ENCODE results near the gene IFI30.
A peak's percentile ranks its signal among the peaks of the same experiment; 100 is the strongest.

IFI30 gene

GRCh38 chr19:18191640-18192062 is 18.0 kb downstream of the IFI30 start:
- DNase-seq: no peak
- peaks cover 0 to 11% (median 5%) of the 10 kb centered on the region in 4 experiments for H3K36me3 ChIP-seq (ENCODE audit: control insufficient read depth in 4 of 4, insufficient read depth in 4 of 4, low read length in 3 of 4)
- H3K4me3 ChIP-seq (ENCODE audit: control insufficient read depth in 1 of 7, extremely low read depth in 1 of 7, insufficient read depth in 4 of 7, low read depth in 2 of 7, low read length in 6 of 7): peak overlapping the region in 4 of 7 experiments; percentile 70 to 87 (median 82)
- 73% methylated on average over 3 of the region's 5 CpGs for WGBS (ENCODE audit: insufficient coverage)
- ChIA-PET CTCF (interaction anchor here (0.8 to 4.9 kb wide), 16 partner anchors 10 to 66 kb away, joined by 3 to 49 read pairs (median 5); a partner anchor contains a TSS), POLR2A (interaction anchor here (0.8 to 2.3 kb wide), 3 partner anchors 14 to 90 kb away, joined by 3 to 6 read pairs (median 3); partner anchors contain the start of gene JUND)
- peaks cover 9 to 28% (median 23%) of the 10 kb centered on the region in 4 experiments for H3K4me1 ChIP-seq (ENCODE audit: control extremely low read depth in 1 of 4, control insufficient read depth in 4 of 4, insufficient read depth in 4 of 4, low read length in 3 of 4)
- H3K27ac ChIP-seq (ENCODE audit: insufficient read depth in 1 of 2, low read depth in 1 of 2, low read length in 2 of 2, poor library complexity in 1 of 2, severe bottlenecking in 2 of 2): no peak overlapping the region
- no peaks in the 10 kb centered on the region for H3K9me3 ChIP-seq (ENCODE audit: control extremely low read depth in 1 of 5, control insufficient read depth in 4 of 5, insufficient read depth in 2 of 5, low read depth in 1 of 5, low read length in 4 of 5)
- H3K27me3 ChIP-seq (replicated peaks in 2 of 5; ENCODE audit: control insufficient read depth in 4 of 5, insufficient read depth in 5 of 5, low read length in 4 of 5): no peaks in the 10 kb centered on the region

DNA sequence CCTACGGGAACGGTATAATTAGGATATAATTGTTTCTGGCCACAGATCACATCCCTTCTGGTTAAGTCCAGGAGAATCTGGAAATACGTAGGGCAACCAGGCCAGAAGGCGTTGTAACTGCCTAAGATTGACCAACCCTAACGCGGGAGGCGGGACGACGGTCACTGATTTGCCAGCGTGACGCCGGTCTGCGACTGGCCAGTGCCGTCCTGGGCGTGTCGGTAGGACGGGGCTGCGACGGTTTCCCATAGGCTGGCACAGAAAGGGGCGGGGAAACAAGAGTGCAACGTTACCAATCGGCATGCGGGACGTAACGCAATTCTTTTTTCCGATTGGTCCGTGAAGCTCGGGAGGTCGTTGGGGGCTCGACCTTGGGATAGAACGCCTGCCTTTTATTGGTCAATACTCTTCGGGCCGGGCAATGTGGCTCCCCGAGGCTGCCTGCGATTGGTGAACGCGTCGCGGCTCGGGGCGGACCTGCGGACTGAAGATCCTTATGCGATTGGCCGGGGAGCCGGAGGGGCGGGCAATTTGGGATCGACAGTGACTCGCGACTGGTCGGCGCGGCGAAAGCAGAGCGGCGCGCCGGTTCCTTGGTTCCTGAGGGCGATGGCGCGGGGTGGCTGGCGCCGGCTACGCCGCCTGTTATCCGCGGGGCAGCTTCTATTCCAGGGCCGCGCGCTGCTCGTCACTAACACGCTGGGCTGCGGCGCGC is 19.2 kb downstream of the IFI30 start, which contains the start of gene MPV17L2:
Gene MPV17L2 (plus strand): TSS at position 546 of the 715 bp plus-strand sequence. CDS start 64 bp downstream, at position 610.
- CTCF ChIA-PET: interaction anchor here (1.0 to 4.9 kb wide), 14 partner anchors 9 to 65 kb away, joined by 3 to 49 read pairs (median 6); a partner anchor contains a TSS
- 0% methylated on average over 64 of the region's 74 CpGs for WGBS (ENCODE audit: insufficient coverage)
- POLR2A ChIA-PET: interaction anchor here (0.6 to 2.3 kb wide), 3 partner anchors 40 to 256 kb away, joined by 3 to 6 read pairs (median 3); partner anchors contain the start of genes JUND and PIK3R2
- Histone ChIP-seq H3K36me3 (ENCODE audit: control insufficient read depth in 4 of 4, insufficient read depth in 4 of 4, low read length in 3 of 4) (peaks cover 0 to 17% (median 5%) of the 10 kb centered on the region in 4 experiments), H3K27me3 (replicated peaks in 2 of 5; ENCODE audit: control insufficient read depth in 4 of 5, insufficient read depth in 5 of 5, low read length in 4 of 5) (no peaks in the 10 kb centered on the region), H3K27ac (ENCODE audit: insufficient read depth in 1 of 2, low read depth in 1 of 2, low read length in 2 of 2, poor library complexity in 1 of 2, severe bottlenecking in 2 of 2) (peak within 1 kb of the TSS; percentile 33 to 68), H3K9me3 (ENCODE audit: control extremely low read depth in 1 of 5, control insufficient read depth in 4 of 5, insufficient read depth in 2 of 5, low read depth in 1 of 5, low read length in 4 of 5) (no peaks in the 10 kb centered on the region), H3K4me1 (ENCODE audit: control extremely low read depth in 1 of 4, control insufficient read depth in 4 of 4, insufficient read depth in 4 of 4, low read length in 3 of 4) (peaks cover 9 to 28% (median 23%) of the 10 kb centered on the region in 4 experiments), H3K4me3 (ENCODE audit: control insufficient read depth in 1 of 7, extremely low read depth in 1 of 7, insufficient read depth in 4 of 7, low read depth in 2 of 7, low read length in 6 of 7) (peak within 1 kb of the TSS; percentile 55 to 89 (median 86))
- DNase-seq: peak; percentile 100

GRCh38 chr19:18193388-18194180 is 20.0 kb downstream of the IFI30 start:
- Histone ChIP-seq H3K4me1 (ENCODE audit: control extremely low read depth in 1 of 4, control insufficient read depth in 4 of 4, insufficient read depth in 4 of 4, low read length in 3 of 4) (peaks cover 9 to 28% (median 23%) of the 10 kb centered on the region in 4 experiments), H3K36me3 (ENCODE audit: control insufficient read depth in 4 of 4, insufficient read depth in 4 of 4, low read length in 3 of 4) (peaks cover 0 to 24% (median 9%) of the 10 kb centered on the region in 4 experiments), H3K27me3 (replicated peaks in 2 of 5; ENCODE audit: control insufficient read depth in 4 of 5, insufficient read depth in 5 of 5, low read length in 4 of 5) (no peaks in the 10 kb centered on the region), H3K27ac (ENCODE audit: insufficient read depth in 1 of 2, low read depth in 1 of 2, low read length in 2 of 2, poor library complexity in 1 of 2, severe bottlenecking in 2 of 2) (peak overlapping the region in 1 of 2 experiments; percentile 68), H3K9me3 (ENCODE audit: control extremely low read depth in 1 of 5, control insufficient read depth in 4 of 5, insufficient read depth in 2 of 5, low read depth in 1 of 5, low read length in 4 of 5) (no peaks in the 10 kb centered on the region), H3K4me3 (ENCODE audit: control insufficient read depth in 1 of 7, extremely low read depth in 1 of 7, insufficient read depth in 4 of 7, low read depth in 2 of 7, low read length in 6 of 7) (peak overlapping the region; percentile 55 to 89 (median 86))
- peak in 1 of 3 donors; percentile 23 for DNase-seq
- CTCF ChIA-PET: interaction anchor here (0.9 to 4.9 kb wide), 7 partner anchors 8 to 195 kb away, joined by 4 to 49 read pairs (median 8); a partner anchor contains a TSS
- WGBS (ENCODE audit: insufficient coverage): 7% methylated on average over 32 of the region's 46 CpGs
- POLR2A ChIA-PET: interaction anchor here (0.5 to 2.3 kb wide), 5 partner anchors 10 to 299 kb away, joined by 3 to 8 read pairs (median 3); partner anchors contain the start of genes JUND, PIK3R2 and RAB3A

- Histone ChIP-seq H3K9me3 (ENCODE audit: control extremely low read depth in 1 of 5, control insufficient read depth in 4 of 5, insufficient read depth in 2 of 5, low read depth in 1 of 5, low read length in 4 of 5) (no peaks in the 10 kb centered on the region), H3K27ac (ENCODE audit: insufficient read depth in 1 of 2, low read depth in 1 of 2, low read length in 2 of 2, poor library complexity in 1 of 2, severe bottlenecking in 2 of 2) (no peak overlapping the region)
- CTCF ChIA-PET: interaction anchor here (0.9 to 4.9 kb wide), 5 partner anchors 12 to 194 kb away, joined by 4 to 49 read pairs (median 4); a partner anchor contains a TSS
These were observed 20.5 kb downstream of the IFI30 start for GRCh38 chr19:18194181-18194530.

DNA sequence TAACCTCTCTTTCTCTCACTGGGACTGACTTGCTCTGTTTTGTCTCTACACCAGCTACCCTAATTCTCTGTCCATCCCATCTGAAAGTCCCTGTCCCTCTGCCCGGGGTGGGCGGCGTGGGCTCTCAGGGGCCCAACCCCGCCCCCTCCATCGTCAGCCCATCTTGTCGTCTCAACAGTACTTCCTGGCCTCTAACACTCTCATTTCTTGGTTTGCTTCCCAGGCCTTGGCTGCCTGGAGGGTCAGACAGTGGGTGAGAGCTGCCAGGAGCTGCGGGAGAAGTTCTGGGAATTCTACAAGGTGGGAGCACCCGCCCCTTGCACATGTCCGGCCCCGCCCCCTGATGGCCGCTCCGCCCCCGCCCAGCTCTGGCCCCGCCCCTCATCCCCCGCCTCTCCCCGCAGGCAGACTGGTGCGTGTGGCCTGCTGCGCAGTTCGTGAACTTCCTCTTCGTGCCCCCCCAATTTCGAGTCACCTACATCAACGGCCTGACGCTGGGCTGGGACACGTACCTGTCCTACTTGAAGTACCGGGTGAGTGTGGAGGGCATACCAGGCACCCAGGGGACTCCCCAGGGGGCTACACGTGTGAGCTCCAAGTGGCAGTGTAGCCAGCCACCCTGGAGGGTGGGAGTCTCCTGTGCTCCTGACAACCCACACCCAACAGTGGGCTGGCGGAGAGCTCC is 21.1 kb downstream of the IFI30 start:
- H3K4me3 ChIP-seq (ENCODE audit: control insufficient read depth in 1 of 7, extremely low read depth in 1 of 7, insufficient read depth in 4 of 7, low read depth in 2 of 7, low read length in 6 of 7): peak overlapping the region in 6 of 7 experiments; percentile 29 to 89 (median 86)
- peak overlapping the region in 1 of 2 experiments; percentile 34 for H3K27ac ChIP-seq (ENCODE audit: insufficient read depth in 1 of 2, low read depth in 1 of 2, low read length in 2 of 2, poor library complexity in 1 of 2, severe bottlenecking in 2 of 2)
- H3K27me3 ChIP-seq (replicated peaks in 2 of 5; ENCODE audit: control insufficient read depth in 4 of 5, insufficient read depth in 5 of 5, low read length in 4 of 5): no peaks in the 10 kb centered on the region
- 9% methylated on average over 14 of the region's 27 CpGs for WGBS (ENCODE audit: insufficient coverage)
- ChIA-PET CTCF (interaction anchor here (0.8 to 4.9 kb wide), 6 partner anchors 9 to 193 kb away, joined by 3 to 49 read pairs (median 4); a partner anchor contains a TSS), POLR2A (interaction anchor here (0.5 to 2.1 kb wide), 4 partner anchors 9 to 298 kb away, joined by 3 to 8 read pairs (median 3); partner anchors contain the start of gene RAB3A)
- H3K36me3 ChIP-seq (ENCODE audit: control insufficient read depth in 4 of 4, insufficient read depth in 4 of 4, low read length in 3 of 4): peaks cover 0 to 30% (median 10%) of the 10 kb centered on the region in 4 experiments
- peaks cover 9 to 28% (median 23%) of the 10 kb centered on the region in 4 experiments for H3K4me1 ChIP-seq (ENCODE audit: control extremely low read depth in 1 of 4, control insufficient read depth in 4 of 4, insufficient read depth in 4 of 4, low read length in 3 of 4)
- peak; percentile 63 to 86 (median 83) for DNase-seq
- no peaks in the 10 kb centered on the region for H3K9me3 ChIP-seq (ENCODE audit: control extremely low read depth in 1 of 5, control insufficient read depth in 4 of 5, insufficient read depth in 2 of 5, low read depth in 1 of 5, low read length in 4 of 5)

More at GRCh38 chr19:18194181-18194530, 20.5 kb downstream of the IFI30 start:
- Histone ChIP-seq H3K27me3 (replicated peaks in 2 of 5; ENCODE audit: control insufficient read depth in 4 of 5, insufficient read depth in 5 of 5, low read length in 4 of 5) (no peaks in the 10 kb centered on the region), H3K4me1 (ENCODE audit: control extremely low read depth in 1 of 4, control insufficient read depth in 4 of 4, insufficient read depth in 4 of 4, low read length in 3 of 4) (peaks cover 9 to 28% (median 23%) of the 10 kb centered on the region in 4 experiments), H3K36me3 (ENCODE audit: control insufficient read depth in 4 of 4, insufficient read depth in 4 of 4, low read length in 3 of 4) (peaks cover 0 to 27% (median 10%) of the 10 kb centered on the region in 4 experiments), H3K4me3 (ENCODE audit: control insufficient read depth in 1 of 7, extremely low read depth in 1 of 7, insufficient read depth in 4 of 7, low read depth in 2 of 7, low read length in 6 of 7) (peak overlapping the region in 6 of 7 experiments; percentile 65 to 89 (median 86))
- POLR2A ChIA-PET: interaction anchor here (0.5 to 2.1 kb wide), 4 partner anchors 10 to 299 kb away, joined by 3 to 8 read pairs (median 3); partner anchors contain the start of gene RAB3A
- DNase-seq: no peak
- WGBS (ENCODE audit: insufficient coverage): 67% methylated on average over 11 of the region's 12 CpGs

GRCh38 chr19:18196511-18196845 is 22.9 kb downstream of the IFI30 start:
- POLR2A ChIA-PET: no interaction called here
- CTCF ChIA-PET: interaction anchor here (0.9 to 1.4 kb wide), 3 partner anchors 28 to 56 kb away, joined by 3 to 5 read pairs (median 3); no protein-coding TSS in a partner anchor
- H3K36me3 ChIP-seq (ENCODE audit: control insufficient read depth in 4 of 4, insufficient read depth in 4 of 4, low read length in 3 of 4): peaks cover 0 to 37% (median 12%) of the 10 kb centered on the region in 4 experiments

More at GRCh38 chr19:18196511-18196845, 22.9 kb downstream of the IFI30 start:
- Histone ChIP-seq H3K27me3 (replicated peaks in 2 of 5; ENCODE audit: control insufficient read depth in 4 of 5, insufficient read depth in 5 of 5, low read length in 4 of 5) (no peaks in the 10 kb centered on the region), H3K9me3 (ENCODE audit: control extremely low read depth in 1 of 5, control insufficient read depth in 4 of 5, insufficient read depth in 2 of 5, low read depth in 1 of 5, low read length in 4 of 5) (no peaks in the 10 kb centered on the region), H3K4me3 (ENCODE audit: control insufficient read depth in 1 of 7, extremely low read depth in 1 of 7, insufficient read depth in 4 of 7, low read depth in 2 of 7, low read length in 6 of 7) (no peak overlapping the region), H3K4me1 (ENCODE audit: control extremely low read depth in 1 of 4, control insufficient read depth in 4 of 4, insufficient read depth in 4 of 4, low read length in 3 of 4) (peaks cover 9 to 28% (median 23%) of the 10 kb centered on the region in 4 experiments), H3K27ac (ENCODE audit: insufficient read depth in 1 of 2, low read depth in 1 of 2, low read length in 2 of 2, poor library complexity in 1 of 2, severe bottlenecking in 2 of 2) (no peak overlapping the region)
- WGBS (ENCODE audit: insufficient coverage): no CpG with 5 or more reads among the region's 7 CpGs
- no peak for DNase-seq

All from common myeloid progenitor, CD34-positive (primary cell).